Measurements from ENCODE around the gene MINK1.

MINK1 gene

GRCh38 chr17:4880857-4881256, 47.7 kb downstream of the MINK1 start:
- TF ChIP-seq CTCF (IDR thresholded peaks at IDR 0.05; ENCODE audit: control extremely low read depth, extremely low read depth, low read depth, missing control alignments) = no peak
- no peak for DNase-seq (ENCODE audit: extremely low spot score)
- CTCF ChIA-PET = interaction anchor here (0.8 to 3.6 kb wide), 20 partner anchors 9 to 314 kb away, joined by 3 to 15 read pairs (median 5); partner anchors contain the start of genes ARRB2, C17orf107, CHRNE and MED11
- POLR2A ChIA-PET = no interaction called here

- POLR2A ChIA-PET = no interaction called here
- peak; percentile 81 for TF ChIP-seq CTCF (IDR thresholded peaks at IDR 0.05; ENCODE audit: control extremely low read depth, extremely low read depth, low read depth, missing control alignments)
- DNase-seq (ENCODE audit: extremely low spot score) = peak; percentile 79
- CTCF ChIA-PET = interaction anchor here (0.6 to 3.6 kb wide), 20 partner anchors 8 to 315 kb away, joined by 3 to 15 read pairs (median 5); partner anchors contain the start of genes ARRB2, C17orf107, MED11 and PLD2
Observed at GRCh38 chr17:4881761-4882555, 48.8 kb downstream of the MINK1 start.

- DNase-seq (ENCODE audit: extremely low spot score) = no peak
- TF ChIP-seq CTCF (IDR thresholded peaks at IDR 0.05; ENCODE audit: control extremely low read depth, extremely low read depth, low read depth, missing control alignments) = no peak
- ChIA-PET CTCF (interaction anchor here (1.6 kb wide), 1 partner anchor 16 kb away, joined by 4 read pairs; no protein-coding TSS in a partner anchor), POLR2A (no interaction called here)
Observed at GRCh38 chr17:4884489-4884888, 51.3 kb downstream of the MINK1 start.

DNA sequence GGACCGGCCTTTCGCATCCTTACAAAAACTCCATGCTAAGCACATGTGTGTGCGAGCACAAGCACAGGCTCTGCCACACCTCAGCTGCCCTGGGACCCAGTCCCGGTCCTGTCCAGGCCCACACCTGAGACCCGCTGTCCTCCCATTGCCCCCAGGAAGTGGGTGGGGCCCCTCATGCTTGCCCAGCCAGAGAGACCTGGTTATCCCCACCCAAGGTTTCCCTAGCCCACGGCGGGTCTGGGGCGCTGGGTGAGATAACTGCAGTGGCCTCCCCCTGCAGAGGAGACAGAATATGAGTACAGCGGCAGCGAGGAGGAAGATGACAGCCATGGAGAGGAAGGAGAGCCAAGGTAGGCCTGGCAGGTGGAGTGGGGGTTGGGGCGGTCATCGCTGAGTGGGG, 53.7 kb downstream of the MINK1 start:
- DNase-seq (ENCODE audit: extremely low spot score) = no peak
- ChIA-PET POLR2A (no interaction called here), CTCF (interaction anchor here (4.3 kb wide), 1 partner anchor 320 kb away, joined by 22 read pairs; no protein-coding TSS in a partner anchor)
- TF ChIP-seq CTCF (IDR thresholded peaks at IDR 0.05; ENCODE audit: control extremely low read depth, extremely low read depth, low read depth, missing control alignments) = no peak

DNA sequence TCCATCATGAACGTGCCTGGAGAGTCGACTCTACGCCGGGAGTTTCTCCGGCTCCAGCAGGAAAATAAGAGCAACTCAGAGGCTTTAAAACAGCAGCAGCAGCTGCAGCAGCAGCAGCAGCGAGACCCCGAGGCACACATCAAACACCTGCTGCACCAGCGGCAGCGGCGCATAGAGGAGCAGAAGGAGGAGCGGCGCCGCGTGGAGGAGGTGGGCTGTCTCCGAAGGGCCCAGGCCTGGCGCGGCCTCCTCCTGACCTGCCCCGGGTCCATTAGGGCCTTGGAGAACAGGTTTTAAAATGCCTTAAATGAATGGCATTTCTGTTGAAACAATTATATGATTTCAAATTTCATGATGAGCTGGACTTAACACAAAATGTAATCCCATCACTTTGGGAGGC, 54.4 kb downstream of the MINK1 start:
- no peak for TF ChIP-seq CTCF (IDR thresholded peaks at IDR 0.05; ENCODE audit: control extremely low read depth, extremely low read depth, low read depth, missing control alignments)
- DNase-seq (ENCODE audit: extremely low spot score) = no peak
- POLR2A ChIA-PET = no interaction called here
- CTCF ChIA-PET = interaction anchor here (1.2 to 4.3 kb wide), 5 partner anchors 12 to 321 kb away, joined by 3 to 22 read pairs (median 12); partner anchors contain the start of gene C17orf107

- POLR2A ChIA-PET = no interaction called here
- CTCF ChIA-PET = interaction anchor here (1.0 to 4.3 kb wide), 5 partner anchors 8 to 325 kb away, joined by 4 to 22 read pairs (median 5); partner anchors contain the start of genes ARRB2, C17orf107 and CHRNE
- no peak for TF ChIP-seq CTCF (IDR thresholded peaks at IDR 0.05; ENCODE audit: control extremely low read depth, extremely low read depth, low read depth, missing control alignments)
Observed at GRCh38 chr17:4891411-4892410, 58.6 kb downstream of the MINK1 start.

More at GRCh38 chr17:4891411-4892410, 58.6 kb downstream of the MINK1 start:
- DNase-seq (ENCODE audit: extremely low spot score) = no peak

All from GM10248 (cell line).